HG03196 (cell line): ENCODE data around the gene S100A6.
A peak's percentile ranks its signal among the peaks of the same experiment; 100 is the strongest.

Source experiments
- ATAC-seq: cut with Tn5 transposase; IDR thresholded peaks from one replicate; pipeline ENCODE4 v1.9.1; 2021; ENCODE audit not compliant: unreplicated experiment

S100A6 gene

GRCh38 chr1:153546796-153547559, 11.2 kb upstream of the S100A6 start:
- ATAC-seq = no peak

GRCh38 chr1:153546371-153546770, 10.6 kb upstream of the S100A6 start:
- ATAC-seq = no peak

- ATAC-seq = peak; percentile 49
Measured at GRCh38 chr1:153545067-153546055, 9.6 kb upstream of the S100A6 start, which contains the start of gene S100A4. Gene S100A4, minus strand, starts transcription at chr1:153545806. Its CDS starts 1,012 bp downstream, at chr1:153544794.

- no peak for ATAC-seq
Measured at GRCh38 chr1:153544453-153545066, 8.8 kb upstream of the S100A6 start.

- ATAC-seq = no peak
Measured at GRCh38 chr1:153543736-153544135, 7.9 kb upstream of the S100A6 start.

- ATAC-seq = no peak
Measured at GRCh38 chr1:153542956-153543711, 7.3 kb upstream of the S100A6 start.

GRCh38 chr1:153541641-153542590, 6.1 kb upstream of the S100A6 start:
- no peak for ATAC-seq

- no peak for ATAC-seq
Measured at GRCh38 chr1:153540394-153541361, 4.9 kb upstream of the S100A6 start, which contains the start of gene S100A5. Gene S100A5, minus strand, starts transcription at chr1:153540934. Its CDS starts 743 bp downstream, at chr1:153540191.

- ATAC-seq = no peak
Measured at GRCh38 chr1:153539395-153540093, 3.8 kb upstream of the S100A6 start.

GRCh38 chr1:153538315-153538821, 2.6 kb upstream of the S100A6 start:
- no peak for ATAC-seq

- no peak for ATAC-seq
Measured at GRCh38 chr1:153537376-153537730, 1.6 kb upstream of the S100A6 start.

- no peak for ATAC-seq
Measured at GRCh38 chr1:153536671-153537375, 1.0 kb upstream of the S100A6 start.

GRCh38 chr1:153536012-153536670, 350 bp upstream of the S100A6 start:
- ATAC-seq = no peak

- ATAC-seq = no peak
Measured at GRCh38 chr1:153534925-153535241, 908 bp downstream of the S100A6 start.

GRCh38 chr1:153534226-153534924, 1.4 kb downstream of the S100A6 start:
- no peak for ATAC-seq

GRCh38 chr1:153533689-153534201, 2.0 kb downstream of the S100A6 start:
- ATAC-seq = no peak
